ENCODE measurements around the gene CCPG1.

The CCPG1 gene

DNA sequence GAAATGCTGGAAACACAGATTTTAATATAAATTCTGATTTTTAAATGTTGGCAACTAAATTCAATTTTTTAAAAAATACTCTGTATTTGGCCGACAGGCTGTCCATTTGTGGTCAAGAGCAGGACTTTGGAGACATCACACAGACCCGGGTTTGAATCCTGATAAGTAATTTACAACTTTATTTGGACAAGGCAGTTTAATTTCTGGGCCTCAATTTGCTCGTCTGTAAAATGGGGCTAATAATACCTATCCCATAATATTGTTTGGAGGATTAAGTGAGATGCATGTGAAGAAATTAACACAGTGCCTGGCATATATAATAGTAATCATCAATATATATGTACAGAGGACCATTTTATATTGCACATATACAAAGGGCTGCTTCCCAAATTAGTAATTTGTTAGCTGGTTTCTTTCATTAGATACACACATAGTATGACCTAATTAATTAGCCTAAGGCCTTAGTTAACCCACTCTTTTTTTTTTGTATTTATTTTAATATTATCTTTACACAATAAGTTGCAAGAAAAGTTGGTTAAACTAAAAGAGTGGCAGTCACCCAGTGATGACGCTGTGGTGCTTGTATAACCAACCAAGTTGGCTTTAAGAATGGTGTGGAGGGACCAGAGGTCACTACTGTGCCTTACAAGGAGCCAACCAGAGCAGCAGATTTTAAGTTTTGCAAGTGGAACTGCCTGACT is 88.5 kb downstream of the CCPG1 start:
- Histone ChIP-seq H3K27ac (ENCODE audit: extremely low read depth, low read depth, low read length) (no peak overlapping the region; the same call in 1 of the 2 replicates), H3K4me1 (ENCODE audit: control insufficient read depth, insufficient read depth, low read length) (no peaks in the 10 kb centered on the region), H3K9me3 (ENCODE audit: control insufficient read depth, insufficient read depth, low read depth, low read length) (no peaks in the 10 kb centered on the region), H3K36me3 (ENCODE audit: control insufficient read depth in 2 of 2, insufficient read depth in 1 of 2, low read length in 2 of 2) (no peaks in the 10 kb centered on the region), H3K4me3 (ENCODE audit: low read depth, low read length) (peak overlapping the region; percentile 71)
- POLR2A ChIA-PET: interaction anchor here (1.0 to 2.4 kb wide), 3 partner anchors 23 to 123 kb away, joined by 3 to 12 read pairs (median 8); partner anchors contain the start of genes CCPG1, PIERCE2 and RSL24D1
- CTCF ChIA-PET: interaction anchor here (0.6 to 1.0 kb wide), 3 partner anchors 116 to 120 kb away, joined by 3 to 5 read pairs (median 5); no protein-coding TSS in a partner anchor
- TF ChIP-seq ZNF350 (tag by site-specific recombination; IDR thresholded peaks at IDR 0.05) (no peak), ZNF664 (tag by site-specific recombination; IDR thresholded peaks at IDR 0.05) (peak; percentile 89)

DNA sequence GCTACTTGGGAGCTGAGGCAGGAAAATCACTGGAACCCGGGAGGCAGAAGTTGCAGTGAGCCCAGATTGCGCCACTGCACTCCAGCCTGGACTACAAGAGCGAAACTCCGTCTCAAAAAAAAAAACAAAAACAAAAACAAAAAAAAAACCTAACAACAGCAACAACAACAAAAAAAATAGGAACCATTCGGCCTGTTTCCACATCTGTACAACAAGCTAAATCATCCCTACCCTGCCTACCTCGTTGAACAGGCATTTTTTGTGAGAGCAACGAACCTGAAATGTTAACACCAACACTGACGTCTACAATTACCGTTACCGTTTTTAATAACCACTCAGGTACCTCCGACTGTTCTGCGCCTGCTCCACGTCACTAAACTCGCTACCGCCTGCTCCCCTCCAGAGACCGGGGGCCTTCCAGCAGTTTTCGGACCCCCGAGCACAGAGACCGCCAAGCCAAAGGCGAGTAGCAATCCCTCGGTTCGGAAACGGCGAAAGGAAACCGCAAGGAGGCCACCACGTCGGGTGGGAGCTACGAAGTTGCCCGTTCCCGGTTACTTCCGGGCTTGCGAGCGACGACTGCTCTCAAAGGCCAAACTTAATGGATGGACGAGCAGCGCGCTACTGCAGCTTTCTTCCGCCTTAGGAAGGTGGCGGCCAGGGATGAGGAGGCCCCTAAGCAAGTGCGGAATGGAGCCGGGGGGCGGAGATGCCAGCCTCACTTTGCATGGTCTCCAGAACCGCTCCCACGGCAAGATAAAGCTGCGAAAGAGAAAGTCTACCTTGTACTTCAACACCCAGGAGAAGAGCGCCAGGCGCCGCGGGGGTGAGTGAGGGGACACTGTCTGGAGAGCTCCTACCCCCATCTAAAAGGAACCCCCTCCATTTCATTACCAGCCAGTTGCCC is 89.3 kb downstream of the CCPG1 start, which contains the start of the genes PIGB and PIGBOS1:
TSS of gene PIGB (plus strand) at position 635 of the 907 bp plus-strand sequence. CDS start at position 664, 29 bp downstream.
TSS of gene PIGBOS1 (minus strand) at position 536 of the 907 bp plus-strand sequence. CDS start 1,331 bp downstream, outside the sequence.
- CTCF ChIA-PET: interaction anchor here (0.8 to 1.0 kb wide), 2 partner anchors 117 to 121 kb away, joined by 3 to 5 read pairs; no protein-coding TSS in a partner anchor
- Histone ChIP-seq H3K27ac (ENCODE audit: extremely low read depth, low read depth, low read length) (peak within 1 kb of the TSS; percentile 73), H3K4me1 (ENCODE audit: control insufficient read depth, insufficient read depth, low read length) (no peaks in the 10 kb centered on the region), H3K9me3 (ENCODE audit: control insufficient read depth, insufficient read depth, low read depth, low read length) (no peaks in the 10 kb centered on the region), H3K36me3 (ENCODE audit: control insufficient read depth in 2 of 2, insufficient read depth in 1 of 2, low read length in 2 of 2) (no peaks in the 10 kb centered on the region), H3K4me3 (ENCODE audit: low read depth, low read length) (peak within 1 kb of the TSS; percentile 71)
- POLR2A ChIA-PET: interaction anchor here (1.0 to 2.4 kb wide), 3 partner anchors 22 to 122 kb away, joined by 3 to 12 read pairs (median 8); partner anchors contain the start of genes CCPG1, PIERCE2 and RSL24D1
- TF ChIP-seq ZNF76 (tag by site-specific recombination; IDR thresholded peaks at IDR 0.05; ENCODE audit: borderline replicate concordance, low read depth) (0 out of 2 replicates have a peak, but pooled peaks have one; percentile 21), ZNF830 (tag by site-specific recombination; IDR thresholded peaks at IDR 0.05; ENCODE audit: low read depth) (no peak), MYNN (tag by site-specific recombination; IDR thresholded peaks at IDR 0.05; ENCODE audit: borderline replicate concordance) (no peak), ZNF561 (tag by site-specific recombination; IDR thresholded peaks at IDR 0.05; ENCODE audit: borderline replicate concordance) (peak; percentile 51; the same call in 1 of the 2 replicates), ZNF768 (tag by site-specific recombination; IDR thresholded peaks at IDR 0.05) (no peak), ZNF626 (tag by site-specific recombination; IDR thresholded peaks at IDR 0.05) (no peak), ZSCAN23 (tag by site-specific recombination; IDR thresholded peaks at IDR 0.05) (no peak), ZNF416 (tag by site-specific recombination; IDR thresholded peaks at IDR 0.05) (no peak), TRIM28 (IDR thresholded peaks at IDR 0.05; ENCODE audit: borderline replicate concordance, low read length) (peak; percentile 52), SP2 (tag by site-specific recombination; IDR thresholded peaks at IDR 0.05) (no peak; the same call in 1 of the 2 replicates), ZNF660 (tag by site-specific recombination; IDR thresholded peaks at IDR 0.05) (no peak; the same call in 1 of the 2 replicates), ZNF548 (tag by site-specific recombination; IDR thresholded peaks at IDR 0.05) (no peak)
- TF ChIP-seq, protein P1, sequence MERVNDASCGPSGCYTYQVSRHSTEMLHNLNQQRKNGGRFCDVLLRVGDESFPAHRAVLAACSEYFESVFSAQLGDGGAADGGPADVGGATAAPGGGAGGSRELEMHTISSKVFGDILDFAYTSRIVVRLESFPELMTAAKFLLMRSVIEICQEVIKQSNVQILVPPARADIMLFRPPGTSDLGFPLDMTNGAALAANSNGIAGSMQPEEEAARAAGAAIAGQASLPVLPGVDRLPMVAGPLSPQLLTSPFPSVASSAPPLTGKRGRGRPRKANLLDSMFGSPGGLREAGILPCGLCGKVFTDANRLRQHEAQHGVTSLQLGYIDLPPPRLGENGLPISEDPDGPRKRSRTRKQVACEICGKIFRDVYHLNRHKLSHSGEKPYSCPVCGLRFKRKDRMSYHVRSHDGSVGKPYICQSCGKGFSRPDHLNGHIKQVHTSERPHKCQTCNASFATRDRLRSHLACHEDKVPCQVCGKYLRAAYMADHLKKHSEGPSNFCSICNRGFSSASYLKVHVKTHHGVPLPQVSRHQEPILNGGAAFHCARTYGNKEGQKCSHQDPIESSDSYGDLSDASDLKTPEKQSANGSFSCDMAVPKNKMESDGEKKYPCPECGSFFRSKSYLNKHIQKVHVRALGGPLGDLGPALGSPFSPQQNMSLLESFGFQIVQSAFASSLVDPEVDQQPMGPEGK (tag by site-specific recombination; IDR thresholded peaks at IDR 0.05): peak; percentile 66; the same call in 1 of the 2 replicates
- TF ChIP-seq, protein P2, sequence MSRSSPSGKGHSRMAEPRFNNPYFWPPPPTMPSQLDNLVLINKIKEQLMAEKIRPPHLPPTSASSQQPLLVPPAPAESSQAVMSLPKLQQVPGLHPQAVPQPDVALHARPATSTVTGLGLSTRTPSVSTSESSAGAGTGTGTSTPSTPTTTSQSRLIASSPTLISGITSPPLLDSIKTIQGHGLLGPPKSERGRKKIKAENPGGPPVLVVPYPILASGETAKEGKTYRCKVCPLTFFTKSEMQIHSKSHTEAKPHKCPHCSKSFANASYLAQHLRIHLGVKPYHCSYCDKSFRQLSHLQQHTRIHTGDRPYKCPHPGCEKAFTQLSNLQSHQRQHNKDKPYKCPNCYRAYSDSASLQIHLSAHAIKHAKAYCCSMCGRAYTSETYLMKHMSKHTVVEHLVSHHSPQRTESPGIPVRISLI (tag by site-specific recombination; IDR thresholded peaks at IDR 0.05): peak; percentile 92
- TF ChIP-seq, protein P3, sequence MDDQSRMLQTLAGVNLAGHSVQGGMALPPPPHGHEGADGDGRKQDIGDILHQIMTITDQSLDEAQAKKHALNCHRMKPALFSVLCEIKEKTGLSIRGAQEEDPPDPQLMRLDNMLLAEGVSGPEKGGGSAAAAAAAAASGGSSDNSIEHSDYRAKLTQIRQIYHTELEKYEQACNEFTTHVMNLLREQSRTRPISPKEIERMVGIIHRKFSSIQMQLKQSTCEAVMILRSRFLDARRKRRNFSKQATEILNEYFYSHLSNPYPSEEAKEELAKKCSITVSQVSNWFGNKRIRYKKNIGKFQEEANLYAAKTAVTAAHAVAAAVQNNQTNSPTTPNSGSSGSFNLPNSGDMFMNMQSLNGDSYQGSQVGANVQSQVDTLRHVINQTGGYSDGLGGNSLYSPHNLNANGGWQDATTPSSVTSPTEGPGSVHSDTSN (CRISPR knock-in tag; IDR thresholded peaks at IDR 0.05): no peak
- TF ChIP-seq, protein P4, sequence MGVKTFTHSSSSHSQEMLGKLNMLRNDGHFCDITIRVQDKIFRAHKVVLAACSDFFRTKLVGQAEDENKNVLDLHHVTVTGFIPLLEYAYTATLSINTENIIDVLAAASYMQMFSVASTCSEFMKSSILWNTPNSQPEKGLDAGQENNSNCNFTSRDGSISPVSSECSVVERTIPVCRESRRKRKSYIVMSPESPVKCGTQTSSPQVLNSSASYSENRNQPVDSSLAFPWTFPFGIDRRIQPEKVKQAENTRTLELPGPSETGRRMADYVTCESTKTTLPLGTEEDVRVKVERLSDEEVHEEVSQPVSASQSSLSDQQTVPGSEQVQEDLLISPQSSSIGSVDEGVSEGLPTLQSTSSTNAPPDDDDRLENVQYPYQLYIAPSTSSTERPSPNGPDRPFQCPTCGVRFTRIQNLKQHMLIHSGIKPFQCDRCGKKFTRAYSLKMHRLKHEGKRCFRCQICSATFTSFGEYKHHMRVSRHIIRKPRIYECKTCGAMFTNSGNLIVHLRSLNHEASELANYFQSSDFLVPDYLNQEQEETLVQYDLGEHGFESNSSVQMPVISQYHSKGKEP (tag by site-specific recombination; IDR thresholded peaks at IDR 0.05): no peak
- TF ChIP-seq, protein P5, sequence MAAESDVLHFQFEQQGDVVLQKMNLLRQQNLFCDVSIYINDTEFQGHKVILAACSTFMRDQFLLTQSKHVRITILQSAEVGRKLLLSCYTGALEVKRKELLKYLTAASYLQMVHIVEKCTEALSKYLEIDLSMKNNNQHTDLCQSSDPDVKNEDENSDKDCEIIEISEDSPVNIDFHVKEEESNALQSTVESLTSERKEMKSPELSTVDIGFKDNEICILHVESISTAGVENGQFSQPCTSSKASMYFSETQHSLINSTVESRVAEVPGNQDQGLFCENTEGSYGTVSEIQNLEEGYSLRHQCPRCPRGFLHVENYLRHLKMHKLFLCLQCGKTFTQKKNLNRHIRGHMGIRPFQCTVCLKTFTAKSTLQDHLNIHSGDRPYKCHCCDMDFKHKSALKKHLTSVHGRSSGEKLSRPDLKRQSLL (tag by site-specific recombination; IDR thresholded peaks at IDR 0.05): no peak
- TF ChIP-seq, protein P6, sequence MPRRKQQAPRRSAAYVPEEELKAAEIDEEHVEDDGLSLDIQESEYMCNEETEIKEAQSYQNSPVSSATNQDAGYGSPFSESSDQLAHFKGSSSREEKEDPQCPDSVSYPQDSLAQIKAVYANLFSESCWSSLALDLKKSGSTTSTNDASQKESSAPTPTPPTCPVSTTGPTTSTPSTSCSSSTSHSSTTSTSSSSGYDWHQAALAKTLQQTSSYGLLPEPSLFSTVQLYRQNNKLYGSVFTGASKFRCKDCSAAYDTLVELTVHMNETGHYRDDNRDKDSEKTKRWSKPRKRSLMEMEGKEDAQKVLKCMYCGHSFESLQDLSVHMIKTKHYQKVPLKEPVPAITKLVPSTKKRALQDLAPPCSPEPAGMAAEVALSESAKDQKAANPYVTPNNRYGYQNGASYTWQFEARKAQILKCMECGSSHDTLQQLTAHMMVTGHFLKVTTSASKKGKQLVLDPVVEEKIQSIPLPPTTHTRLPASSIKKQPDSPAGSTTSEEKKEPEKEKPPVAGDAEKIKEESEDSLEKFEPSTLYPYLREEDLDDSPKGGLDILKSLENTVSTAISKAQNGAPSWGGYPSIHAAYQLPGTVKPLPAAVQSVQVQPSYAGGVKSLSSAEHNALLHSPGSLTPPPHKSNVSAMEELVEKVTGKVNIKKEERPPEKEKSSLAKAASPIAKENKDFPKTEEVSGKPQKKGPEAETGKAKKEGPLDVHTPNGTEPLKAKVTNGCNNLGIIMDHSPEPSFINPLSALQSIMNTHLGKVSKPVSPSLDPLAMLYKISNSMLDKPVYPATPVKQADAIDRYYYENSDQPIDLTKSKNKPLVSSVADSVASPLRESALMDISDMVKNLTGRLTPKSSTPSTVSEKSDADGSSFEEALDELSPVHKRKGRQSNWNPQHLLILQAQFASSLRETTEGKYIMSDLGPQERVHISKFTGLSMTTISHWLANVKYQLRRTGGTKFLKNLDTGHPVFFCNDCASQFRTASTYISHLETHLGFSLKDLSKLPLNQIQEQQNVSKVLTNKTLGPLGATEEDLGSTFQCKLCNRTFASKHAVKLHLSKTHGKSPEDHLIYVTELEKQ (tag by site-specific recombination; IDR thresholded peaks at IDR 0.05; ENCODE audit: borderline replicate concordance): no peak
